Lower leg skin (tissue), 3 donors: ENCODE data around the gene RBMS2.

Experiments used
- POLR2A ChIP-seq, 2 donors: fragments of 450-650 bp; IDR thresholded peaks; one replicate each; pipeline ENCODE4 v1.6.1; 2016 to 2017; ENCODE audit warnings: antibody characterized with exemption in 2 of 2, mild to moderate bottlenecking in 1 of 2, moderate library complexity in 1 of 2
- TF ChIP-seq, protein P1 (sequence below), 3 donors: fragments of 450-650 bp; IDR thresholded peaks; one replicate each; pipeline ENCODE4 v1.5.1; 2016; ENCODE audit warnings: antibody characterized with exemption in 3 of 3, mild to moderate bottlenecking in 3 of 3, moderate library complexity in 2 of 3

GRCh38 chr12:56484566-56484965 is 37.1 kb upstream of the RBMS2 start:
- TF ChIP-seq, protein P1, sequence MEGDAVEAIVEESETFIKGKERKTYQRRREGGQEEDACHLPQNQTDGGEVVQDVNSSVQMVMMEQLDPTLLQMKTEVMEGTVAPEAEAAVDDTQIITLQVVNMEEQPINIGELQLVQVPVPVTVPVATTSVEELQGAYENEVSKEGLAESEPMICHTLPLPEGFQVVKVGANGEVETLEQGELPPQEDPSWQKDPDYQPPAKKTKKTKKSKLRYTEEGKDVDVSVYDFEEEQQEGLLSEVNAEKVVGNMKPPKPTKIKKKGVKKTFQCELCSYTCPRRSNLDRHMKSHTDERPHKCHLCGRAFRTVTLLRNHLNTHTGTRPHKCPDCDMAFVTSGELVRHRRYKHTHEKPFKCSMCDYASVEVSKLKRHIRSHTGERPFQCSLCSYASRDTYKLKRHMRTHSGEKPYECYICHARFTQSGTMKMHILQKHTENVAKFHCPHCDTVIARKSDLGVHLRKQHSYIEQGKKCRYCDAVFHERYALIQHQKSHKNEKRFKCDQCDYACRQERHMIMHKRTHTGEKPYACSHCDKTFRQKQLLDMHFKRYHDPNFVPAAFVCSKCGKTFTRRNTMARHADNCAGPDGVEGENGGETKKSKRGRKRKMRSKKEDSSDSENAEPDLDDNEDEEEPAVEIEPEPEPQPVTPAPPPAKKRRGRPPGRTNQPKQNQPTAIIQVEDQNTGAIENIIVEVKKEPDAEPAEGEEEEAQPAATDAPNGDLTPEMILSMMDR (IDR thresholded peaks at IDR 0.05), result no peak
- no peak for TF ChIP-seq POLR2A (IDR thresholded peaks at IDR 0.05)
